ENCODE data around the gene PGF. TPM values are rescaled to one million over a fixed set of nuclear protein-coding genes. Genes with fewer than 3 reads are reported as not detected.

PGF gene
- total RNA-seq, 1 donor from 2014 or later, result 6.1 TPM

- DNase-seq (ENCODE audit: low read depth), result no peak
- H3K4me3 ChIP-seq (ENCODE audit: low read depth, low read length), result no peak overlapping the region
- TF ChIP-seq CTCF (conservative IDR thresholded peaks at IDR 0.05; ENCODE audit: low read depth, low read length), result no peak
These were observed 23.1 kb upstream of the PGF start for GRCh38 chr14:74978416-74978947.

- DNase-seq (ENCODE audit: low read depth), result no peak
- no peak for TF ChIP-seq CTCF (conservative IDR thresholded peaks at IDR 0.05; ENCODE audit: low read depth, low read length)
- H3K4me3 ChIP-seq (ENCODE audit: low read depth, low read length), result no peak overlapping the region
These were observed 22.5 kb upstream of the PGF start for GRCh38 chr14:74977901-74978385.

- DNase-seq (ENCODE audit: low read depth), result no peak
- no peak overlapping the region for H3K4me3 ChIP-seq (ENCODE audit: low read depth, low read length)
- no peak for TF ChIP-seq CTCF (conservative IDR thresholded peaks at IDR 0.05; ENCODE audit: low read depth, low read length)
These were observed 21.9 kb upstream of the PGF start for GRCh38 chr14:74977164-74977900.

GRCh38 chr14:74976264-74977113, 21.1 kb upstream of the PGF start:
- no peak for DNase-seq (ENCODE audit: low read depth)
- no peak overlapping the region for H3K4me3 ChIP-seq (ENCODE audit: low read depth, low read length)
- no peak for TF ChIP-seq CTCF (conservative IDR thresholded peaks at IDR 0.05; ENCODE audit: low read depth, low read length)

- H3K4me3 ChIP-seq (ENCODE audit: low read depth, low read length), result no peak overlapping the region
- TF ChIP-seq CTCF (conservative IDR thresholded peaks at IDR 0.05; ENCODE audit: low read depth, low read length), result no peak
- no peak for DNase-seq (ENCODE audit: low read depth)
These were observed 19.8 kb upstream of the PGF start for GRCh38 chr14:74975059-74975810.

GRCh38 chr14:74974364-74975058, 19.1 kb upstream of the PGF start:
- no peak for DNase-seq (ENCODE audit: low read depth)
- no peak for TF ChIP-seq CTCF (conservative IDR thresholded peaks at IDR 0.05; ENCODE audit: low read depth, low read length)
- H3K4me3 ChIP-seq (ENCODE audit: low read depth, low read length), result no peak overlapping the region

Measured in epithelial cell of proximal tubule (primary cell).